HEK293T (cell line): Measurements from ENCODE around the gene ENTPD1.

Experiments used
- ARNT ChIP-seq: fragments of 450-650 bp; IDR thresholded peaks from 2 replicates; pipeline ENCODE4 v1.6.1; 2017; ENCODE audit warnings: mild to moderate bottlenecking
- BHLHE40 ChIP-seq: fragments of 450-650 bp; IDR thresholded peaks from 2 replicates; pipeline ENCODE4 v1.6.1; 2016; ENCODE audit warnings: mild to moderate bottlenecking, moderate library complexity, borderline replicate concordance
- CTBP1 ChIP-seq: fragments of 450-650 bp; IDR thresholded peaks from 2 replicates; pipeline ENCODE4 v1.6.1; 2016; ENCODE audit warnings: borderline replicate concordance
- ELF4 ChIP-seq: fragments of 450-650 bp; IDR thresholded peaks from 2 replicates; pipeline ENCODE4 v1.6.1; 2017; ENCODE audit warnings: antibody characterized with exemption
- FOXA1 ChIP-seq: fragments of 450-650 bp; IDR thresholded peaks from 2 replicates; pipeline ENCODE4 v1.6.1; 2016; ENCODE audit warnings: mild to moderate bottlenecking
- FOXK2 ChIP-seq: fragments of 450-650 bp; IDR thresholded peaks from 2 replicates; pipeline ENCODE4 v1.6.1; 2016; ENCODE audit warnings: mild to moderate bottlenecking
- FOXM1 ChIP-seq: fragments of 450-650 bp; IDR thresholded peaks from 2 replicates; pipeline ENCODE4 v1.6.1; 2017; ENCODE audit warnings: mild to moderate bottlenecking, borderline replicate concordance
- HDGF ChIP-seq: fragments of 450-650 bp; IDR thresholded peaks from 2 replicates; pipeline ENCODE4 v1.6.1; 2017; ENCODE audit warnings: antibody characterized with exemption, borderline replicate concordance
- LEF1 ChIP-seq: fragments of 450-650 bp; IDR thresholded peaks from 2 replicates; pipeline ENCODE4 v1.6.1; 2017; ENCODE audit warnings: mild to moderate bottlenecking, borderline replicate concordance
- NFRKB ChIP-seq: fragments of 450-650 bp; IDR thresholded peaks from 2 replicates; pipeline ENCODE4 v1.6.1; 2016; ENCODE audit warnings: mild to moderate bottlenecking, moderate library complexity
- SP1 ChIP-seq: fragments of 450-650 bp; IDR thresholded peaks from 2 replicates; pipeline ENCODE4 v1.6.1; 2017
- SUZ12 ChIP-seq: fragments of 450-650 bp; IDR thresholded peaks from 2 replicates; pipeline ENCODE4 v1.6.1; 2016; ENCODE audit warnings: mild to moderate bottlenecking
- TARDBP ChIP-seq: fragments of 450-650 bp; IDR thresholded peaks from 2 replicates; pipeline ENCODE4 v1.6.1; 2016
- TF ChIP-seq, protein P1 (sequence below): fragments of 450-650 bp; IDR thresholded peaks from 2 replicates; pipeline ENCODE4 v1.6.1; 2016

- TF ChIP-seq ELF4, result no peak
- TF ChIP-seq, protein P1, sequence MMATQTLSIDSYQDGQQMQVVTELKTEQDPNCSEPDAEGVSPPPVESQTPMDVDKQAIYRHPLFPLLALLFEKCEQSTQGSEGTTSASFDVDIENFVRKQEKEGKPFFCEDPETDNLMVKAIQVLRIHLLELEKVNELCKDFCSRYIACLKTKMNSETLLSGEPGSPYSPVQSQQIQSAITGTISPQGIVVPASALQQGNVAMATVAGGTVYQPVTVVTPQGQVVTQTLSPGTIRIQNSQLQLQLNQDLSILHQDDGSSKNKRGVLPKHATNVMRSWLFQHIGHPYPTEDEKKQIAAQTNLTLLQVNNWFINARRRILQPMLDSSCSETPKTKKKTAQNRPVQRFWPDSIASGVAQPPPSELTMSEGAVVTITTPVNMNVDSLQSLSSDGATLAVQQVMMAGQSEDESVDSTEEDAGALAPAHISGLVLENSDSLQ, result no peak
- no peak for TF ChIP-seq LEF1
- no peak for TF ChIP-seq FOXA1
- TF ChIP-seq BHLHE40, result no peak
- no peak for TF ChIP-seq SP1
- TF ChIP-seq FOXK2, result no peak
- no peak for TF ChIP-seq TARDBP
- no peak for TF ChIP-seq NFRKB
- TF ChIP-seq HDGF, result no peak
- TF ChIP-seq FOXM1, result no peak
- no peak for TF ChIP-seq ARNT
- no peak for TF ChIP-seq CTBP1
- TF ChIP-seq SUZ12, result no peak
Observed at GRCh38 chr10:95767884-95768556, 12.1 kb downstream of the ENTPD1 start.
